GM04504 (cell line): ENCODE results near the gene KRT24.

Source experiments
- DNase-seq: peaks from one replicate; pipeline ENCODE4 v3.0.0-alpha.2; 2012; ENCODE audit warnings: low read depth

The KRT24 gene

DNA sequence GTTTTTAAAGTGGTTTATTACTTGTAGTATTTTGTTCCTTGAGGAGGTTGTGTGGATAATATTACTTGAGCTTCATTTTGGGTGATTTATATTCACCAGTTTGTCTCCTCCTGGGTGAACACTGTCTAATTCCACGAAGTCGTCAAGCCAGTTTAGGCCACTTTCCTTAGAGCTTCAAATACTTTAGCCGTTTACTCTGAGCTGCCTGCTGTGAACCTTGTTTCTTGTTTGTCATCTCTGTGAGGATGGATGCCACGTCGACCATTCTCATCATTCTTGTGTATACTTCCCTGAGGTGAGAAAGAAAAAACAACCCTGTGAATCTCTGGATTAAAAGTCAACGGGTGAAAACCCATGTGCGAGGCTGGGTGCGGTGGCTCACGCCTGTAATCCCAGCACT is 9.0 kb downstream of the KRT24 start:
- DNase-seq = no peak

DNA sequence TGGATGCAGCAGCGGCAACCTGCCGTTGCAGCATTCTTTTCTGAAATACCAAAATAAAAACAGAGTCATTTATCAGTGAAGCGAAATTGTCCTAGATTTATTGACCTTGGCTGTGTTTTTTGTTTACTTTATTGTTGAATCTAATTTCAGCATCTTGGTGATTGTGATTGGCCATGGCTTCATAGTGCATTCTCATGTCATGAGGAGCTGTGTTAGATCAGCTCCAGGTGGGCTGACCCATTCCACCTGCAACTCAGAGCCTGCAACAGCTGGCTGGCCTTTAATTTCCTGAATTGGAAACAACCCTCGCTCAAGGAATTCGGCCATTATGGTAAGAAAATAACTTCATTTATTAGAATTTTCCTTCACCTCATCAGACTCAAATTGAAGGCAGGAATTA is 16.4 kb downstream of the KRT24 start:
- DNase-seq = no peak

DNA sequence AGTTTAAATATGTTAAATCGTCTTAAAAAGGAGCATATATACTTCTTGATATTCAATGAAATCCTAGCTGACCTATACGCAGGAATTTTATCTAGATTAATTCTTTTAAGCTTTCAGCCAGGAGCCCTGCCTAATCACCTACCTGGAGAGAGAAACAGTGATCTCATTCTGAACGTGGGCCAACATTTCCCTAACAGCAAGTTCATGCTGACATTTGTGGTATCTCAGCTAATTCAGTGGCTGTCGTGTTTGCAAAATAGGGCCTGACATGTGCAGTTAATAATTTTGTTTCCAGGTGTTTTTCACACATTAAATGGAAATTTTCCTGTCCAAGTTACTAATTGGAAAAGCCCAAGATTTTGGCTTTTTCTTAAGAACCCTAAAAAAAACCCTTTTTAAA is 17.4 kb downstream of the KRT24 start:
- no peak for DNase-seq

DNA sequence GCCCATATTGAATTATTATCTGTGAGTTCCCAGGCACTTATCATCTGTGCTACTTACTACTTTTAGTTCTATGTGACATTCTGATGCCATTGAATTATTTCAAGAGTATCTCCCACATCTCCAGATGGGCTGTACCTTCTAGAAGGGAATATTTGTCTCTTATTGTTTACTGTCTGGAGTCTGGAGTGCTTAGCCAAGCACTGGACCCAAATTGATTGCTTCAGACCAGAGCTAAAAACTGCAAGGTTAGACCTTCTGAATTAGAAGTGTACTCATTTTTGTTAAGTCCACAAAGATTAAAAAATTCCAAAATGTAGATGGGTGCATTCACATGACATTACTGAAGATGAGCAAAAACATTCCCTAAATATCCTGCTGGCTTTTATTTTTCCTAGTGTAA is 22.6 kb downstream of the KRT24 start:
- DNase-seq = no peak

DNA sequence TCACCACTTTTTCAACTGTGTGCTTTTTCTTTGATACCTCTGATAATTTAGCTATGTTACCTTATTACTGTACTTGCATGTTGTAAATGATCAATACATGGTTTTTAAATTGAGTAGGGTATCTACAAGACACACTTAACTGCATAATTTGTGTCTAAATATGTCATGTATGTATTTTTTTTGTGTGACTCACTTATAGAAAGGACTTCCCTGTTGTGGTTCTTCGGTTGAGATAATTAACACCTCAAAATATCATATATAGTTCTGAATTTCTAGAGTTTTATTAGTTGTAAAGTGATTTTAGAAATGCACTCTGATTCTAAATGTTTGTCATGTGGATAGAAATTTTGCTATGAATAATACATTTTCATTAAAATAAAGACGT is 24.0 kb downstream of the KRT24 start:
- no peak for DNase-seq

DNA sequence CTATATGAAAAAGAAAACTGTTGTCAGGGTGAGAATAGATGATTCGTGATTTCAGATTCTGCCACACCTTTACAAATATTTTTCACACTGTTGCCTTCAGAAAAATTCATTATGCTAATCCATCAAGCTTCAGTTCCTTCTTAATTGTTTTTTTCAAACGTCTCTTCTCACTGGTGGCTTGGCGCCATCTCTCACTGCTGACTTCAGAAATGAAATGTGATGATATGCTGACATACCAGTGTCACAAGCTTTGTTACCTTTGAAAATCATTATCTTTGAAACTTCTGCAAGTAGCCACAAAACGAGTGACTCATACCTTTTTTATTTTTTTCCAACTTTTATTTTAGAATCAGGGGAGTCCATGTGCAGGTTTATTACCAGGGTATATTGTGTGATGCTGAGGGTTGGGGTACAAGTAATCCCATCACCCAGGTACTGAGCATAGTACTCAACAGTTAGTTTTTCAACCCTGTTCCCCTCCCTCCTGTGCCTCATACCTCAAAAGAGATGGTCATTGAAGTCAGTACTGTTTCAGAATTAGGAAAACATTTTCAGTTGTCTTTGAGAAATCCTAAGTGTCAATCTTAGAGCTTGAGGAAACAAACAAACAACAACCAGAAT is 24.5 kb downstream of the KRT24 start:
- no peak for DNase-seq

DNA sequence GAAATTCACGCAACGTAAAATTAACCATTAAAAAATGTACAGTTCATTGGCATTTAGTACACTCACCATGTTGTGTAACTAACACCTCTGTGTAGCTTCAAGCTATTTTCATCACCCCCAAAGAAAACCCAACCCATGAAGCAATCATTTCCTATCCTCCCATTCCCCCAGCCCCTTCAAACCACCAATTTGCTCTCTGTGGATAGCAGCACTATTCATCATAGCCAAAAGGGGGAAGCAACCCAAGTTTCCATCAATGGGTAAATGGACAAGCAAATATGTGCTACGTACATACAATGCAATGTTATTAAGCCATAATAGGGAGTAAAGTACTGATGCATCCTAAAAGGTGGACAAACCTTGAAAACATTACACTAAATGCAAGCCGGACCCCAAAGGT is 27.6 kb downstream of the KRT24 start:
- no peak for DNase-seq

DNA sequence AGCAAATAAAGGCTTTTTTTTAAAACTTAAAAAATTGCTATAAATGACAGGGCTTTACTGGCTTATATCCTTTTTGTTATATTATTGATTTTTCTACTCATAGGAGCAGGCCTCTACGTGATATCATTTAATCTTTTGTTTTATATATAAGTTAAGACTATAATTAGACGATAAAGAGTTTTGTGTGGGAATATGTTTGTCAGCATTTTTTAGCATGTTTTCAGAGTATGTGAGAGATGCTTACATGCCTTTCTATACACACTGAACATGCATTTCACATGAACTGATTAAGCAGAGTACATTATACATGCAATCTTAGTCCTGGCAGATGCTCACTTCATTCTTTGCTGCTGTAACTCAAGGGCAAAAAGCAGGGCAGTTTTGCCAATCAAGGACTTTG is 30.9 kb downstream of the KRT24 start:
- DNase-seq = no peak

DNA sequence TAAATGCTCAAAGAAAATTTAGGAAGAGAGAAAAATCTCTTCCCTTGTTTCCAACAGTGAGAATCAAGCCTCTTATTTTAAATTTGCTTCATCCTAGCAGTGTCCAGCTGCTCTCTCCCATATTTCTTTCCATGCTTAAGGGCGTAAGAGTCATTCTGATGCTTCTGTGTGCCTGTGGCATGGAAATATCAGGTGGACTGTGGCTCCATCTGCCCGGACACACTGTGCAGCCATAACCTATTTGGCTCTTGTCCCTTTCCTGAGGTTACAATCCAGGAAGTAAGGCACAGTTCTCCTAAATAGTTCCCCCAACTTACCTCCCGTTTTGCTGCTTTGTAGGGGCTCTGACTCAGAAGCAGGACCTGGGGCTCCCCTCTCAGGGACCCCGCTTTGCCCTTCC is 32.3 kb downstream of the KRT24 start:
- DNase-seq = no peak

DNA sequence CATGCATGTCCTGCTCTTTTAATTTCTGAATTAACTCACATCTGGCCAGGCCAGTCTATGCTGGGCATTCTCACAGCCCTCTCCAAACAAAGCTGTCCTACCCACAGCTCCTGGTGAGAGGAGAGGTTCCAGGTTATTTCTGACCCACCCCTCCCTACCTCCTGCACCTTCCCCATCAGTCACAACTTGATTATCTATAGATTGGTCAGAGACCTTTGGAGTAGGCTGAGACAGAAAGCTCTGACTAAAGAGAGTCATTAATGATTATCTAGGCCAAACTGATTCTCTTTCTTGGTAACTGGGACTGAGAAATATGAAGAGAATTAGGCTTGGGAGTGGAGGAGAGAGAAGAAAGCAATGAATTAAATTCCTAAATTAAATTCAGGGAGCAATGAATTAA is 37.2 kb downstream of the KRT24 start:
- no peak for DNase-seq

DNA sequence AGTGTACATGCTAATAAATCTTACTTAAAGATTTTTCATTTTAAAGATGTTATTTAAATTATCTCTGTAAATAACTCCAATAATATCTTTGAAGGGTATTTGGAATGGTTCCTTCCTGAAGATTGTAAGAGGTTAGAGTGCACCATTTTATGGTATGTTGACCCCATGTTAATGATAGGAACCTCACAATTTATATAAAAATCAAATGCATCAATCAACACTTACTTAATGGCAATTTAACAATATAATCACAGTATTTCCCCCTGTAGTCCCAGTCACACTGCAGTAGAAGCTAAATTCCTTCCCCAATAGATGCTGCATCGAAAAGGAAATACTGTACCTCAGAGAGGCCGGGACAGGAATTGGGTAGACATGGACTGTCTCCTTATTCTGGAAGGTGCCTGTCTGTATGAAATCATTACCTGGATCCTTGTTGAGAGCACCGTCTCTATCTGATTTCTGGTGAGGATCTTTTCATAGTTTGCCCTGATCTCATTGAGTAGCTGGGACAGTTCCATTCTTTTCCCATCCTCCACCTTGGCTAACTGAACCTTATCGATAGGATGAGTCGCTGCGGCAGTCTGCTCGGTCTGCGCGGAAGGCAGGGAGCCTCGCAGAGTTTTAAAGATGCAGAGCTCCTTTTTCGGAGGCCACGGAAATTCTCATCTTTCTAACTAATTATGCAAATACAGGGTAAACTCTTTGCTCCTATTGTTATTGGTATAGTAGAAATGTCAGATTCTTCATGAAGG is 38.8 kb downstream of the KRT24 start, which contains the start of gene KRT222:
KRT222 (minus strand) TSS at position 596 of the 752 bp plus-strand sequence; CDS start at position 518, 78 bp downstream.
- no peak for DNase-seq

DNA sequence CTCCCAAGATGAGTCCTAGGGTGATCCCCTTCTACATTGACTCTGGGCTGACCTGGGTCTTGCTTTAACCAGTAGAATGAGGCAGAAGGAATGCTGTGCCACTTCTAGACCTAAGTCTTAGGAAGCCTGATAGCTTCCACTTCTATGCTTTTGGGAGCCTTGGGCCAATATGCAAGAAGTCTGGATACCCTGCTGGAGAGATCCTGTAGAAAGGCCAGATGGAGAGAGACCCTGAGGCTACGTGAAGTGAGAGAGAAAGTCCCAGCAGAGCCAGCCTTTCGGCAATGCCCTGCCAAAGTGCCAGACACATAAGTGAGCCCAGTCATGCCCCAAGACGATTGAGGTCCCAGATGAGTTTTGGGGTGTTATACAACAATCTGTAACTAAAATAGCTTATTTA is 40.3 kb downstream of the KRT24 start:
- DNase-seq = no peak

DNA sequence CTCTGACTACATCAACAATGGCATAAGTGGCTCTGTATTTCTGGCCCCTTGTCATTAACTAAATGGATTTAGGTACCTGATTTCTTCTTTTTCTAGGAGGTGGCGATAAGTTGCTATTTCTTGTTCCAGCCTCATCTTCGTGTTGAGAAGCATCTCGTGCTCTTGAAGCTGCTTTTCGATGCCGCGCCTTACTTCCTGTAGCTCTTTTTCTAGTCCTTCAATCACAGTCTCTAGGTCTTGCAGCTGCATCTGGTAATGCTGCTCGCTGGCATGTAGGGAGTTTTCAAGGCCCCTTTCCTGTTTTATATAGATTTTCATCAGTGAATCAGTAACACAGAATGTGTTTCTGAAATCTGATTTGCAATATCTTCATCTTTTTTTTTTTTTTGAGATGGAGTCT is 43.6 kb downstream of the KRT24 start:
- no peak for DNase-seq

DNA sequence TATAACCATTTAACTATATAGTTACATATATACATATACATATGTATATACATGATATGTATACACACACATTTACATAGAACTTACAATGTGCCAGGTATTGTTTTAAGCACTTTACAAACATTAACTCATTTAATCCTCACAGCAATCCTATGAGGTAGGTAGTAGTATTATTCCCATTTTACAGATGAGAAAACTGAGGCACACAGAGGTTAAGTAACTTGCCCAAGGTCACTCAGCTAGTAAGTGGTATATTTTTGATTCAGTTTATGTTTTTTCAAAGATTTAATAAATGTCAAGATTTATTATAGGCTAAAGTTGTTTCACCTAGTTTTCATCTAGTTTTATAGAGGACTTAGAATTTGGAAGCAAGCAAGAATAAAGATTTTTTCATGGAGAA is 45.2 kb downstream of the KRT24 start:
- DNase-seq = no peak

DNA sequence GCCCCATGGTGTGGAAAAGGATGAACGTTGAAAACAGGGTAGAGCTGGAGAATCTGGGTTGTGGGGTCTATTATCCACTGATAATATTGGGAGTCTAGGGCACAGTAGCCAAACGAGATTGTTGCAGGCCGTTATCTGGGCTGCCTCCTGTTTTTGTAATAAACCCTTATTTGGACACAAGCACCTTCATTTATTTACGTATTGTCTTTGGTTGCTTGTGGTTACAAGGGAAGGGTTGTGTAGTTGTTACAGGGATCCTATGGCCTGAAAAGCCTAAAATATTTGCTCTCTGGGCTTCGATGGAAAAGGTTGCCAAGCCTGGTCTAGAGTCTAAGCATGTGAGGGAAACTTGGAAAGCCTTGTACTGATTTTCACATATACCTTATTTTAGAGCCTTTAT is 51.6 kb downstream of the KRT24 start:
- DNase-seq = no peak

DNA sequence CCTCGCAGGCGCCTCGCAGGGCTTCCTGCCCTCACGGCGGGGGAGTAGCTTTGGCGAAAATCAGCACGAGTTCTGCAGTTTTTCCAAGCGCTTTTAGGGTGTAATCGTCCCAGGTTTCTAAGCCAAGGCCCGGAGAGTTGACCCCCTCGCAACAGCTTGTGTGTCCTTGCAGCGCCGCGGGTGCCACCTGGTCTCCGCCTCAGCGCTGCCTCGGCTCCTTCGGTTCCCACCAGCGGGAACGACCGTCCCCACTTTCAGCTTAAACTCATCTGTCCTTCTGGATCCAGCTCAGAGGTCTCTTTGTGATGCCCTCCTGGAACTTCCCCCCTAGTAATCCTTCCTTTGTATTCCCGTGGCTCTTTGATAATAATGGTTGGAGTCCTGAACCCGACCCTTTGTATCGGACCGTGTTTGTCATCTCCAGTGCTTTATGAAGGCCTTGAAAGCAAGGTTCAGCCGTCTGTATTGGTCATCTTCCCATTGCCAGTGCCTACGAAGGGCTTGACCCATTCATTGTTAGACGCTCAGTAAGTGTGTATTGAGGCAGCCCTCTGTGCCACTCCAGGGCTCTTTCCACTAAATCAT is 55.1 kb downstream of the KRT24 start:
- DNase-seq = no peak
